ENCODE data around the gene MDGA2.

DNA sequence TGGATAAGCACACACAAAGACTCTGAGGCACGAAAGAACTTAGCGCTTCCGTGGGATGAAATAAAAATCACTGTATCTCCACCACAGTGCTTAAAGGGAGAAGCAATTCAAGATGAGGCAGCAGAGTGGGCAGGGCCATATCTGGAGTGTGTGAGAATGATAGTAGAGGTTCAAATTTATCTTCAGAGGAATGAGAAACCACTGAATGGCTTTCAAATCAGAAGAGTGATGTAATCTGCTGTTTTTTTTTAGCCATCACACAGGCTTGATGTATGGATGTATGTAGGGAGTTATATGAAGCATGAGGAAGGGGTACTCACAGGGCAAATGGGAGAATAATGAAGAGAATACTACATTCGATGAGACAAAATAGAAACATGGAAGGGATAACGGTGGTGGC is 24.1 kb downstream of the MDGA2 start:
- TF ChIP-seq, protein P1, sequence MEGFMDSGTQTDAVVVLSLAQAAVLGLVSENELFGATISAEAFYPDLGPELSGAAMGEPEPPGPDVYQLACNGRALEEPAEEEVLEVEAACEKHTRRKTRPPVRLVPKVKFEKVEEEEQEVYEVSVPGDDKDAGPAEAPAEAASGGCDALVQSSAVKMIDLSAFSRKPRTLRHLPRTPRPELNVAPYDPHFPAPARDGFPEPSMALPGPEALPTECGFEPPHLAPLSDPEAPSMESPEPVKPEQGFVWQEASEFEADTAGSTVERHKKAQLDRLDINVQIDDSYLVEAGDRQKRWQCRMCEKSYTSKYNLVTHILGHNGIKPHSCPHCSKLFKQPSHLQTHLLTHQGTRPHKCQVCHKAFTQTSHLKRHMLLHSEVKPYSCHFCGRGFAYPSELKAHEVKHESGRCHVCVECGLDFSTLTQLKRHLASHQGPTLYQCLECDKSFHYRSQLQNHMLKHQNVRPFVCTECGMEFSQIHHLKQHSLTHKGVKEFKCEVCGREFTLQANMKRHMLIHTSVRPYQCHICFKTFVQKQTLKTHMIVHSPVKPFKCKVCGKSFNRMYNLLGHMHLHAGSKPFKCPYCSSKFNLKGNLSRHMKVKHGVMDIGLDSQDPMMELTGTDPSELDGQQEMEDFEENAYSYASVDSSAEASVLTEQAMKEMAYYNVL (CRISPR knock-in tag; IDR thresholded peaks at IDR 0.05; ENCODE audit: borderline replicate concordance), result no peak
- TF ChIP-seq, protein P2, sequence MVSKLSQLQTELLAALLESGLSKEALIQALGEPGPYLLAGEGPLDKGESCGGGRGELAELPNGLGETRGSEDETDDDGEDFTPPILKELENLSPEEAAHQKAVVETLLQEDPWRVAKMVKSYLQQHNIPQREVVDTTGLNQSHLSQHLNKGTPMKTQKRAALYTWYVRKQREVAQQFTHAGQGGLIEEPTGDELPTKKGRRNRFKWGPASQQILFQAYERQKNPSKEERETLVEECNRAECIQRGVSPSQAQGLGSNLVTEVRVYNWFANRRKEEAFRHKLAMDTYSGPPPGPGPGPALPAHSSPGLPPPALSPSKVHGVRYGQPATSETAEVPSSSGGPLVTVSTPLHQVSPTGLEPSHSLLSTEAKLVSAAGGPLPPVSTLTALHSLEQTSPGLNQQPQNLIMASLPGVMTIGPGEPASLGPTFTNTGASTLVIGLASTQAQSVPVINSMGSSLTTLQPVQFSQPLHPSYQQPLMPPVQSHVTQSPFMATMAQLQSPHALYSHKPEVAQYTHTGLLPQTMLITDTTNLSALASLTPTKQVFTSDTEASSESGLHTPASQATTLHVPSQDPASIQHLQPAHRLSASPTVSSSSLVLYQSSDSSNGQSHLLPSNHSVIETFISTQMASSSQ (IDR thresholded peaks at IDR 0.05; ENCODE audit: low read depth), result no peak
- TF ChIP-seq, protein P2 (CRISPR knock-in tag; IDR thresholded peaks at IDR 0.05; ENCODE audit: borderline replicate concordance), result no peak
- TF ChIP-seq PHF5A (CRISPR knock-in tag; IDR thresholded peaks at IDR 0.05; ENCODE audit: low read depth, unreplicated experiment) (no peak), MTF2 (CRISPR knock-in tag; IDR thresholded peaks at IDR 0.05; ENCODE audit: borderline replicate concordance) (no peak), BORCS8-MEF2B (CRISPR knock-in tag; IDR thresholded peaks at IDR 0.05) (no peak), SIN3B (IDR thresholded peaks at IDR 0.05; ENCODE audit: low read length) (no peak), REL (CRISPR knock-in tag; conservative IDR thresholded peaks at IDR 0.05) (no peak), ZNF224 (CRISPR knock-in tag; IDR thresholded peaks at IDR 0.05) (no peak), SMAD3 (CRISPR knock-in tag; IDR thresholded peaks at IDR 0.05) (no peak), JUNB (CRISPR knock-in tag; IDR thresholded peaks at IDR 0.05; ENCODE audit: borderline replicate concordance) (no peak)
- TF ChIP-seq, protein P3, sequence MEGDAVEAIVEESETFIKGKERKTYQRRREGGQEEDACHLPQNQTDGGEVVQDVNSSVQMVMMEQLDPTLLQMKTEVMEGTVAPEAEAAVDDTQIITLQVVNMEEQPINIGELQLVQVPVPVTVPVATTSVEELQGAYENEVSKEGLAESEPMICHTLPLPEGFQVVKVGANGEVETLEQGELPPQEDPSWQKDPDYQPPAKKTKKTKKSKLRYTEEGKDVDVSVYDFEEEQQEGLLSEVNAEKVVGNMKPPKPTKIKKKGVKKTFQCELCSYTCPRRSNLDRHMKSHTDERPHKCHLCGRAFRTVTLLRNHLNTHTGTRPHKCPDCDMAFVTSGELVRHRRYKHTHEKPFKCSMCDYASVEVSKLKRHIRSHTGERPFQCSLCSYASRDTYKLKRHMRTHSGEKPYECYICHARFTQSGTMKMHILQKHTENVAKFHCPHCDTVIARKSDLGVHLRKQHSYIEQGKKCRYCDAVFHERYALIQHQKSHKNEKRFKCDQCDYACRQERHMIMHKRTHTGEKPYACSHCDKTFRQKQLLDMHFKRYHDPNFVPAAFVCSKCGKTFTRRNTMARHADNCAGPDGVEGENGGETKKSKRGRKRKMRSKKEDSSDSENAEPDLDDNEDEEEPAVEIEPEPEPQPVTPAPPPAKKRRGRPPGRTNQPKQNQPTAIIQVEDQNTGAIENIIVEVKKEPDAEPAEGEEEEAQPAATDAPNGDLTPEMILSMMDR (CRISPR knock-in tag; IDR thresholded peaks at IDR 0.05), result no peak
- TF ChIP-seq, protein P4, sequence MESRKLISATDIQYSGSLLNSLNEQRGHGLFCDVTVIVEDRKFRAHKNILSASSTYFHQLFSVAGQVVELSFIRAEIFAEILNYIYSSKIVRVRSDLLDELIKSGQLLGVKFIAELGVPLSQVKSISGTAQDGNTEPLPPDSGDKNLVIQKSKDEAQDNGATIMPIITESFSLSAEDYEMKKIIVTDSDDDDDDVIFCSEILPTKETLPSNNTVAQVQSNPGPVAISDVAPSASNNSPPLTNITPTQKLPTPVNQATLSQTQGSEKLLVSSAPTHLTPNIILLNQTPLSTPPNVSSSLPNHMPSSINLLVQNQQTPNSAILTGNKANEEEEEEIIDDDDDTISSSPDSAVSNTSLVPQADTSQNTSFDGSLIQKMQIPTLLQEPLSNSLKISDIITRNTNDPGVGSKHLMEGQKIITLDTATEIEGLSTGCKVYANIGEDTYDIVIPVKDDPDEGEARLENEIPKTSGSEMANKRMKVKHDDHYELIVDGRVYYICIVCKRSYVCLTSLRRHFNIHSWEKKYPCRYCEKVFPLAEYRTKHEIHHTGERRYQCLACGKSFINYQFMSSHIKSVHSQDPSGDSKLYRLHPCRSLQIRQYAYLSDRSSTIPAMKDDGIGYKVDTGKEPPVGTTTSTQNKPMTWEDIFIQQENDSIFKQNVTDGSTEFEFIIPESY (CRISPR knock-in tag; IDR thresholded peaks at IDR 0.05), result no peak

Data from HepG2 (cell line).